IPS-15b (cell line): ENCODE data around the gene FTCD.

Source experiments
- H3K27me3 ChIP-seq: one replicate; pipeline ENCODE4 v1.6.1; 2013; ENCODE audit warnings: low read length; ENCODE audit not compliant: control insufficient read depth, insufficient read depth
- H3K36me3 ChIP-seq: one replicate; pipeline ENCODE4 v1.6.1; 2013; ENCODE audit warnings: low read length; ENCODE audit not compliant: control insufficient read depth, insufficient read depth
- H3K4me1 ChIP-seq: one replicate; pipeline ENCODE4 v1.6.1; 2013; ENCODE audit warnings: mild to moderate bottlenecking, low read length; ENCODE audit not compliant: control insufficient read depth, insufficient read depth
- H3K4me3 ChIP-seq: one replicate; pipeline ENCODE4 v1.5.1; 2013; ENCODE audit warnings: low read depth, low read length
- H3K9ac ChIP-seq: one replicate; pipeline ENCODE4 v1.6.1; 2013; ENCODE audit warnings: low read depth, mild to moderate bottlenecking, low read length
- H3K9me3 ChIP-seq: one replicate; pipeline ENCODE4 v1.6.1; 2013; ENCODE audit warnings: mild to moderate bottlenecking, low read length; ENCODE audit not compliant: control insufficient read depth, insufficient read depth

The FTCD gene

DNA sequence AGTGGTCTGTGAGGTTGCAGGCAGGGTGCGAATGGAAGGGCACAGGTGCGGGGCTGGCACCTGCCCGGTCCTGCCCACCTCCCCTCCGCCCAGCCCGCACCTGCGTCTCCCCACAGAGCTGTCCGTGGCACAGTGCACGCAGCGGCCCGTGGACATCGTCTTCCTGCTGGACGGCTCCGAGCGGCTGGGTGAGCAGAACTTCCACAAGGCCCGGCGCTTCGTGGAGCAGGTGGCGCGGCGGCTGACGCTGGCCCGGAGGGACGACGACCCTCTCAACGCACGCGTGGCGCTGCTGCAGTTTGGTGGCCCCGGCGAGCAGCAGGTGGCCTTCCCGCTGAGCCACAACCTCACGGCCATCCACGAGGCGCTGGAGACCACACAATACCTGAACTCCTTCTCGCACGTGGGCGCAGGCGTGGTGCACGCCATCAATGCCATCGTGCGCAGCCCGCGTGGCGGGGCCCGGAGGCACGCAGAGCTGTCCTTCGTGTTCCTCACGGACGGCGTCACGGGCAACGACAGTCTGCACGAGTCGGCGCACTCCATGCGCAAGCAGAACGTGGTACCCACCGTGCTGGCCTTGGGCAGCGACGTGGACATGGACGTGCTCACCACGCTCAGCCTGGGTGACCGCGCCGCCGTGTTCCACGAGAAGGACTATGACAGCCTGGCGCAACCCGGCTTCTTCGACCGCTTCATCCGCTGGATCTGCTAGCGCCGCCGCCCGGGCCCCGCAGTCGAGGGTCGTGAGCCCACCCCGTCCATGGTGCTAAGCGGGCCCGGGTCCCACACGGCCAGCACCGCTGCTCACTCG is 23.3 kb downstream of the FTCD start:
- Histone ChIP-seq H3K9me3 (no peaks in the 10 kb centered on the region), H3K4me3 (no peak overlapping the region), H3K36me3 (peaks cover 18% of the 10 kb centered on the region), H3K4me1 (no peaks in the 10 kb centered on the region), H3K9ac (no peak overlapping the region), H3K27me3 (no peaks in the 10 kb centered on the region)

GRCh38 chr21:46131588-46131837 is 23.9 kb downstream of the FTCD start:
- Histone ChIP-seq H3K4me1 (no peaks in the 10 kb centered on the region), H3K9ac (no peak overlapping the region), H3K27me3 (no peaks in the 10 kb centered on the region), H3K4me3 (no peak overlapping the region), H3K9me3 (no peaks in the 10 kb centered on the region), H3K36me3 (peaks cover 23% of the 10 kb centered on the region)

GRCh38 chr21:46130831-46131587 is 24.4 kb downstream of the FTCD start:
- H3K27me3 ChIP-seq, result no peaks in the 10 kb centered on the region
- H3K4me1 ChIP-seq, result no peaks in the 10 kb centered on the region
- no peak overlapping the region for H3K4me3 ChIP-seq
- no peak overlapping the region for H3K9ac ChIP-seq
- no peaks in the 10 kb centered on the region for H3K9me3 ChIP-seq
- H3K36me3 ChIP-seq, result peaks cover 28% of the 10 kb centered on the region

DNA sequence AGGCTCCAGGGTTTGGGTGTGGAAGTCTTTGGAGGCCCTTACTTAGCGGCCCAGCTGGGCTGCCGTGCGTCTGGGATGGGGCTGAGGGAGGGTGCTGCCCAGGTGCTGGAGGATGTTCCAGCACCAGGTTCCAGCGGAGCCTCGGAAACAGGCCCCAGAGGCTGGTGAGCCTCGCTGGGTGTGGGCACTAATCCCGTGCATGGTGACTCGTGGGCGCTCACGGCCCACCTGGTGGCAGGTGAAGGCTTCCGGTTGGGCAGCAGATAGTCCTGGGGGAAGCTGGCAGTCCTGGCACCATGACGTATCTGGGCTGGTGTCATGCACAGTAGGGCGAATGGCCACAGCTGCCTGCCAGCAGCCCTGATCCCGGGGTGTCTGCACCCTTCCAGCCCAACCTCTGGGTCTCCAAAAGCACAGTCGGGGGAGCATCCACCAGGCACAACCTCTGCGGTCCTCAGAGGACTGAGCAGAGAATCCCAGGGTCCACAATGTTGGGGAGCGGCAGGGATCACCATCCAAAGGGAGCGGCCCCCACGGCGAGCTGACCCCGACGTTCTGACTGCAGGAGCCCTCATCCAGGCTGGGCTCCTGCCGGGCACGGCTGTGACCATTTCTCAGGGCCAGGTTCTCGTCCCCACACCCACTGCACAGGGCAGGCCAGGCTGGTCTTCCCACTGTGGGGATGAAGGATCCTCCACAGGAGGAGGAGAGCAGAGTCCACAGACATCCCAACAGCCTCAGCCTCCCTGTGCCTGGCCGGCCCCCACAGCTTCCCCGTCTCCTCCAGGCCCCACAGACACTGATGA is 25.3 kb downstream of the FTCD start:
- H3K4me1 ChIP-seq, result no peaks in the 10 kb centered on the region
- H3K9me3 ChIP-seq, result no peaks in the 10 kb centered on the region
- peaks cover 37% of the 10 kb centered on the region for H3K36me3 ChIP-seq
- no peak overlapping the region for H3K9ac ChIP-seq
- no peaks in the 10 kb centered on the region for H3K27me3 ChIP-seq
- H3K4me3 ChIP-seq, result no peak overlapping the region

GRCh38 chr21:46128933-46129571 is 26.3 kb downstream of the FTCD start:
- no peaks in the 10 kb centered on the region for H3K4me1 ChIP-seq
- no peak overlapping the region for H3K9ac ChIP-seq
- peaks cover 42% of the 10 kb centered on the region for H3K36me3 ChIP-seq
- H3K27me3 ChIP-seq, result no peaks in the 10 kb centered on the region
- H3K9me3 ChIP-seq, result no peaks in the 10 kb centered on the region
- H3K4me3 ChIP-seq, result no peak overlapping the region

DNA sequence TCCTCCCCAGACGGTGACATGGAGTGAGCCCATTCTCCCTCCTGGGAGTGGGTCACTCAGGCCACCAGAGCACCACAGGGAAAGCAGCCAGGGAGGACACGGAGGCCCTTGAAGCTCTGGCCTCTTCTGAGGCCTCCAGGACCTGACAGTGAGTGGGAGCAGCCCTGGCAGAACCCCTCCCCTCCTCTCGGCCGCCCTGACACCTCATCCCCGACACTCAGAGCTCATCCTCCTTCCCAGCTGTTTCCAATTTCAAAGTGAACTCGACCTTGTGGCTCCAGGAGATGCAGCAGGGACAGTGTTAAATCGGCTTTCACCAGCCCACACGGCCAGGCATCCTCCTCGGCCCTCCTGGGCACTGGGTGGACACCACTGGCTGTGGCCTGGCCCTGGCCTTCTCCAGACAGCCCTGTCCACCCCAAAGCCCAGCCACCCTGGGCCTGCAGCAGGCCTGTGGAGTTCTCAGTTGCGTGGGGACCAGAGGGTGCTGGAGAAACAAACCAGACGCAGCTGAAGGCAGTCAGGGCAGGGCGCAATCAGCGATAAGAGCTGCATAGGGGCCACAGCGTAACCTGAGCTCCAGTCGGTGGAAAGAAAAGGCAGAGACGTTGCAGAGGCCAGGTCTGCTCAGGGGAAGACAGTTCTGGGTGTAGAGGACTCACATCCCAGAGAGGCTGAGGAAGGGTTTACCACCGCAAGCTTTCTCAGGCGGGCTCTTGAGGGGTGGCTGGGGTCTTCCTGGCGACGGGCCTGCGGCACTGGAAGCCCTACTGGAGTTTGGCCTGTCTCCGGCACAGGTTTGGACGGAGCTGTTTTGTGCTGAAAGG is 27.1 kb downstream of the FTCD start:
- Histone ChIP-seq H3K27me3 (no peaks in the 10 kb centered on the region), H3K4me1 (no peaks in the 10 kb centered on the region), H3K4me3 (no peak overlapping the region), H3K36me3 (peaks cover 42% of the 10 kb centered on the region), H3K9ac (no peak overlapping the region), H3K9me3 (no peaks in the 10 kb centered on the region)

DNA sequence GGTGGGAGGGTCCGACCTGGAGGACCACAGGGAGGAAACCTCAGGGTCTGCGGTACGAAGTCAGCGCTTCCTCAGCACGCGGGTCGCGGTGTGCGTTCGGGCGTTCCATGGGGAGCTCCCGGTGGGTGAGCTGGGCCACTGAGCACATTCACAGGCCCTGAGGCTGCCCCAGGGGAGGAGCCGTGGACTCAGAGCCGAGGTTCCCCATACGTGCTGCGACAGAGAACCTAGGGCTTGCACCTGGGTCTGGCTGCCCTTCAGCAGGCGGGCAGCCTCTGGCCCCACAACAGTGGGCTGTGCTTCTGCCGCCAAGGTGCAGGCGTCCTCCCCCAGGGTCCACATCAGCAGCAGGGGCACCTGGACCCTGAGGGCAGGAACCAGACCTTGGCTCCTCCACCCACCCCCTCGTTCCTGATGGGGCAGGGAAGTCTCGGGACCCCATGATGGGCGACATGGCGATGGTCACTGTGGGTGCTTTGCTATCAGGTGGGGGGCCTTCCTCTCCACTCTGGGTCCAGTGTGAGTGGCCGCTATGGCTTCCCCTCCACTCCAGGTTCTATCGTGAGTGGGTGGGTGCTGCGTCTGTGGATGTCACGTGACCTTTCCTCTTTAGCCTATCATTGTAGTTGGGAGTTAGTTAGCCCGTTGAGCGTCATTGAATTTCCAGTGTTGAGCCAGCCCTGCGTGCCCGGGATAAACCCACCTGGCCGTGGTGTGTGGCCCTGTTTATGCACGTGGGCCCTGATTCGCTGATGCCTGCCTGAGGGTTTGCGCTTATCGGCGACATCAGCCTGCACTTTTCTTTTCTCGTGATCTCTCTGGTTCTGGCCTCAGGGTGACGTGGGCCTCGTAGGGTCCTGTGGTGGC is 27.9 kb downstream of the FTCD start:
- Histone ChIP-seq H3K27me3 (no peaks in the 10 kb centered on the region), H3K9me3 (no peaks in the 10 kb centered on the region), H3K36me3 (peaks cover 43% of the 10 kb centered on the region), H3K4me1 (no peaks in the 10 kb centered on the region), H3K9ac (no peak overlapping the region), H3K4me3 (no peak overlapping the region)

GRCh38 chr21:46126309-46127238 is 28.8 kb downstream of the FTCD start:
- peaks cover 50% of the 10 kb centered on the region for H3K36me3 ChIP-seq
- no peak overlapping the region for H3K9ac ChIP-seq
- H3K4me3 ChIP-seq, result no peak overlapping the region
- H3K4me1 ChIP-seq, result no peaks in the 10 kb centered on the region
- H3K27me3 ChIP-seq, result no peaks in the 10 kb centered on the region
- no peaks in the 10 kb centered on the region for H3K9me3 ChIP-seq

DNA sequence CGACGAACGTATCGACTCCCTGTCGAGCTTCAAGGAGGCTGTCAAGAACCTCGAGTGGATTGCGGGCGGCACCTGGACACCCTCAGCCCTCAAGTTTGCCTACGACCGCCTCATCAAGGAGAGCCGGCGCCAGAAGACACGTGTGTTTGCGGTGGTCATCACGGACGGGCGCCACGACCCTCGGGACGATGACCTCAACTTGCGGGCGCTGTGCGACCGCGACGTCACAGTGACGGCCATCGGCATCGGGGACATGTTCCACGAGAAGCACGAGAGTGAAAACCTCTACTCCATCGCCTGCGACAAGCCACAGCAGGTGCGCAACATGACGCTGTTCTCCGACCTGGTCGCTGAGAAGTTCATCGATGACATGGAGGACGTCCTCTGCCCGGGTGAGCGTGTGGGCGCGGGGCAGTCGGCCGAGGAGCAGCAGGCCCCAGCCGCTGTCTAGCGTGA is 29.5 kb downstream of the FTCD start:
- Histone ChIP-seq H3K9ac (no peak overlapping the region), H3K4me3 (no peak overlapping the region), H3K9me3 (no peaks in the 10 kb centered on the region), H3K36me3 (peaks cover 50% of the 10 kb centered on the region), H3K27me3 (no peaks in the 10 kb centered on the region), H3K4me1 (no peaks in the 10 kb centered on the region)
